Uterus (tissue), 2 donors: ENCODE results near the gene CD59.

ENCODE experiments used
- CTCF ChIP-seq, 4 experiments: fragments of 200-600 bp in 2 of 4; fragments of 450-650 bp in 2 of 4; sonication (generic) in 2 of 4; IDR thresholded peaks; one replicate each; pipeline ENCODE4 v1.5.1; 2016 to 2019; ENCODE audit warnings: antibody characterized with exemption in 4 of 4, mild to moderate bottlenecking in 2 of 4, moderate library complexity in 1 of 4
- POLR2A ChIP-seq, 2 donors: fragments of 450-650 bp; IDR thresholded peaks; one replicate each; pipeline ENCODE4 v1.6.1; 2016; ENCODE audit warnings: antibody characterized with exemption in 2 of 2, mild to moderate bottlenecking in 1 of 2, moderate library complexity in 1 of 2

- no peak for TF ChIP-seq POLR2A (IDR thresholded peaks at IDR 0.05)
- TF ChIP-seq CTCF (IDR thresholded peaks at IDR 0.05) = no peak
Measured at GRCh38 chr11:33658195-33658900, 77.9 kb downstream of the CD59 start.
